Liver (tissue), 9 donors: ENCODE measurements around the gene PACSIN2. TPM values are rescaled to one million over a fixed set of nuclear protein-coding genes. Genes with fewer than 3 reads are reported as not detected.

Source experiments
- DNase-seq: peaks from one replicate; pipeline ENCODE4 v3.0.0-alpha.2; 2017; ENCODE audit warnings: low spot score
- H3K27ac ChIP-seq, 2 donors: one replicate each; pipeline ENCODE4 v1.7.0; 2013; ENCODE audit warnings: inconsistent platforms in 2 of 2, low read length in 2 of 2, control low read depth in 1 of 2, low read depth in 1 of 2, mild to moderate bottlenecking in 1 of 2
- H3K27me3 ChIP-seq, 4 donors: one replicate each; pipeline versions ENCODE4 v1.6.1 to v1.7.0; 2013; ENCODE audit warnings: low read length in 3 of 4, inconsistent platforms in 1 of 4, mild to moderate bottlenecking in 1 of 4, moderate library complexity in 1 of 4; ENCODE audit not compliant: control insufficient read depth in 4 of 4, insufficient read depth in 4 of 4
- H3K36me3 ChIP-seq, 4 donors: one replicate each; pipeline versions ENCODE4 v1.6.1 to v1.7.0; 2013; ENCODE audit warnings: low read length in 3 of 4, mild to moderate bottlenecking in 3 of 4, low read depth in 1 of 4, moderate library complexity in 1 of 4; ENCODE audit not compliant: control insufficient read depth in 4 of 4, insufficient read depth in 3 of 4
- H3K4me1 ChIP-seq, 4 donors: one replicate each; pipeline versions ENCODE4 v1.6.1 to v1.7.0; 2013; ENCODE audit warnings: low read length in 3 of 4, mild to moderate bottlenecking in 3 of 4, moderate library complexity in 1 of 4; ENCODE audit not compliant: control insufficient read depth in 4 of 4, insufficient read depth in 4 of 4
- H3K4me3 ChIP-seq, 3 donors: one replicate each; pipeline versions ENCODE4 v1.6.1 to v1.7.0; 2013; ENCODE audit warnings: low read length in 3 of 3, control low read depth in 1 of 3, low read depth in 1 of 3, mild to moderate bottlenecking in 1 of 3
- H3K9ac ChIP-seq, 2 donors: one replicate each; pipeline ENCODE4 v1.7.0; 2013; ENCODE audit warnings: low read length in 2 of 2, mild to moderate bottlenecking in 2 of 2, moderate library complexity in 2 of 2, control low read depth in 1 of 2, low read depth in 1 of 2
- H3K9me3 ChIP-seq, 4 donors: one replicate each; pipeline versions ENCODE4 v1.6.1 to v1.7.0; 2013; ENCODE audit warnings: low read length in 3 of 4; ENCODE audit not compliant: control insufficient read depth in 4 of 4
- ATF3 ChIP-seq: IDR thresholded peaks from 2 replicates; pipeline ENCODE4 v1.6.1; 2016; ENCODE audit warnings: antibody characterized with exemption
- CTCF ChIP-seq: fragments of 150-350 bp; IDR thresholded peaks from 2 replicates; pipeline ENCODE4 v1.5.1; 2017; ENCODE audit warnings: improper control_type of control experiment, low read depth, low read length; ENCODE audit not compliant: missing input control
- EGR1 ChIP-seq, 2 donors: IDR thresholded peaks; 2 replicates each; pipeline ENCODE4 v1.6.1; 2016 to 2018; ENCODE audit warnings: antibody characterized with exemption in 2 of 2, low read depth in 2 of 2
- FOXA1 ChIP-seq: IDR thresholded peaks from 2 replicates; pipeline ENCODE4 v1.6.1; 2016; ENCODE audit warnings: antibody characterized with exemption
- FOXA2 ChIP-seq: IDR thresholded peaks from 2 replicates; pipeline ENCODE4 v1.6.1; 2016; ENCODE audit warnings: antibody characterized with exemption
- GABPA ChIP-seq, 2 donors: IDR thresholded peaks in 1 of 2; conservative IDR thresholded peaks in 1 of 2; 2 replicates each; pipeline ENCODE4 v1.6.1; 2016; ENCODE audit warnings: antibody characterized with exemption in 2 of 2, mild to moderate bottlenecking in 1 of 2, moderate library complexity in 1 of 2
- HNF4A ChIP-seq, 2 donors: conservative IDR thresholded peaks; 2 replicates each; pipeline ENCODE4 v1.6.1; 2016; ENCODE audit warnings: antibody characterized with exemption in 2 of 2, mild to moderate bottlenecking in 2 of 2
- HNF4G ChIP-seq: IDR thresholded peaks from 2 replicates; pipeline ENCODE4 v1.6.1; 2016; ENCODE audit warnings: antibody characterized with exemption
- JUND ChIP-seq, 2 donors: IDR thresholded peaks; 2 replicates each; pipeline ENCODE4 v1.6.1; 2016; ENCODE audit warnings: antibody characterized with exemption in 2 of 2
- MAX ChIP-seq: IDR thresholded peaks from 2 replicates; pipeline ENCODE4 v1.6.1; 2016; ENCODE audit warnings: antibody characterized with exemption
- RAD21 ChIP-seq, 2 donors: IDR thresholded peaks; 2 replicates each; pipeline ENCODE4 v1.6.1; 2016; ENCODE audit warnings: antibody characterized with exemption in 2 of 2, mild to moderate bottlenecking in 2 of 2
- REST ChIP-seq: IDR thresholded peaks from 2 replicates; pipeline ENCODE4 v1.6.1; 2016; ENCODE audit warnings: antibody characterized with exemption, mild to moderate bottlenecking
- RXRA ChIP-seq, 2 donors: IDR thresholded peaks; 2 replicates each; pipeline ENCODE4 v1.6.1; 2017 to 2018; ENCODE audit warnings: antibody characterized with exemption in 2 of 2, mild to moderate bottlenecking in 1 of 2
- SP1 ChIP-seq: IDR thresholded peaks from 2 replicates; pipeline ENCODE4 v1.6.1; 2018; ENCODE audit warnings: antibody characterized with exemption, mild to moderate bottlenecking
- TAF1 ChIP-seq: conservative IDR thresholded peaks from 2 replicates; pipeline ENCODE4 v1.6.1; 2016; ENCODE audit warnings: antibody characterized with exemption, mild to moderate bottlenecking
- YY1 ChIP-seq: IDR thresholded peaks from 2 replicates; pipeline ENCODE4 v1.6.1; 2016; ENCODE audit warnings: antibody characterized with exemption, mild to moderate bottlenecking
- ZBTB33 ChIP-seq: IDR thresholded peaks from 2 replicates; pipeline ENCODE4 v1.6.1; 2016; ENCODE audit warnings: antibody characterized with exemption
- WGBS: extraction: QIAGEN DNeasy Blood & Tissue Kit; methylation state at CpG from one replicate; pipeline ENCODE4 v1.1.7; 2013; 5-methylcytosine and 5-hydroxymethylcytosine counted together
- polyA plus RNA-seq, 2 donors: library from polyadenylated mRNA; stranded (reverse) in 1 of 2; unstranded in 1 of 2; fragments of 200-250 nt in 1 of 2; fragments of >200 nt in 1 of 2; fragmentation: Nextera tagmentation in 1 of 2; extraction: Ambion mirVana in 1 of 2; gene quantifications; one replicate each; pipeline versions ENCODE4 v1.2.1 to v1.2.3, GENCODE V29; 2013 to 2015
- total RNA-seq, 2 donors: library from RNA; depleted of rRNA; stranded (reverse); fragments of >200 nt; gene quantifications; one replicate each; pipeline ENCODE4 v1.2.3, GENCODE V29; 2014
- donor health status: healthy.
- donor health status: healthy.
- donor health status: healthy.
- donor health status: healthy.
- donor health status: healthy.

PACSIN2 gene
- total and polyA plus RNA-seq, 4 donors: 9.1 to 31.4 (median 17.0) TPM

GRCh38 chr22:42833104-42833503, 181.8 kb downstream of the PACSIN2 start:
- DNase-seq: no peak
- H3K9me3 ChIP-seq: no peaks in the 10 kb centered on the region
- no peak overlapping the region for H3K27ac ChIP-seq
- H3K9ac ChIP-seq: no peak overlapping the region
- no peak for TF ChIP-seq CTCF
- no peak for TF ChIP-seq RXRA (IDR thresholded peaks at IDR 0.05)
- no peak for TF ChIP-seq REST
- TF ChIP-seq HNF4A (conservative IDR thresholded peaks at IDR 0.05): no peak
- TF ChIP-seq RAD21 (IDR thresholded peaks at IDR 0.05): no peak
- no peak for TF ChIP-seq MAX
- TF ChIP-seq TAF1: no peak
- no peak for TF ChIP-seq FOXA2
- TF ChIP-seq EGR1 (IDR thresholded peaks at IDR 0.05; ENCODE audit: low read depth in 2 of 2): no peak
- no peak for TF ChIP-seq HNF4G
- TF ChIP-seq ZBTB33: no peak
- no peak for TF ChIP-seq FOXA1
- no peak for TF ChIP-seq GABPA (IDR thresholded peaks at IDR 0.05 in 1 of 2, conservative IDR thresholded peaks at IDR 0.05 in 1 of 2)
- no peak for TF ChIP-seq SP1
- no peak for TF ChIP-seq YY1
- H3K27me3 ChIP-seq: no peaks in the 10 kb centered on the region
- H3K36me3 ChIP-seq: peaks cover 22 to 72% (median 53%) of the 10 kb centered on the region in 4 donors
- H3K4me3 ChIP-seq: no peak overlapping the region
- no peaks in the 10 kb centered on the region for H3K4me1 ChIP-seq

- DNase-seq: no peak
- Histone ChIP-seq H3K4me3 (no peak overlapping the region), H3K9me3 (no peaks in the 10 kb centered on the region), H3K36me3 (peaks cover 25 to 77% (median 55%) of the 10 kb centered on the region in 4 donors), H3K27ac (no peak overlapping the region), H3K9ac (no peak overlapping the region), H3K27me3 (no peaks in the 10 kb centered on the region), H3K4me1 (no peaks in the 10 kb centered on the region)
- TF ChIP-seq HNF4A (conservative IDR thresholded peaks at IDR 0.05) (no peak), FOXA1 (no peak), ATF3 (no peak), MAX (no peak), EGR1 (IDR thresholded peaks at IDR 0.05; ENCODE audit: low read depth in 2 of 2) (no peak), JUND (IDR thresholded peaks at IDR 0.05) (no peak), RAD21 (IDR thresholded peaks at IDR 0.05) (no peak), YY1 (no peak), TAF1 (no peak)
- WGBS: 97% methylated on average over 4 of the region's 4 CpGs
Observed at GRCh38 chr22:42831712-42832111, 183.2 kb downstream of the PACSIN2 start.
